HG03432 (cell line): ENCODE results near the gene APOC4.
"Not testable (repeated sequence)": the region's sequence is repeated elsewhere in the genome, so short reads cannot be mapped to it uniquely, and the experiment has no call there.

Experiments
- ATAC-seq: cut with Tn5 transposase; IDR thresholded peaks from one replicate; pipeline ENCODE4 v1.9.1; 2021; ENCODE audit warnings: mild to moderate bottlenecking, moderate library complexity; ENCODE audit not compliant: unreplicated experiment

APOC4 gene

DNA sequence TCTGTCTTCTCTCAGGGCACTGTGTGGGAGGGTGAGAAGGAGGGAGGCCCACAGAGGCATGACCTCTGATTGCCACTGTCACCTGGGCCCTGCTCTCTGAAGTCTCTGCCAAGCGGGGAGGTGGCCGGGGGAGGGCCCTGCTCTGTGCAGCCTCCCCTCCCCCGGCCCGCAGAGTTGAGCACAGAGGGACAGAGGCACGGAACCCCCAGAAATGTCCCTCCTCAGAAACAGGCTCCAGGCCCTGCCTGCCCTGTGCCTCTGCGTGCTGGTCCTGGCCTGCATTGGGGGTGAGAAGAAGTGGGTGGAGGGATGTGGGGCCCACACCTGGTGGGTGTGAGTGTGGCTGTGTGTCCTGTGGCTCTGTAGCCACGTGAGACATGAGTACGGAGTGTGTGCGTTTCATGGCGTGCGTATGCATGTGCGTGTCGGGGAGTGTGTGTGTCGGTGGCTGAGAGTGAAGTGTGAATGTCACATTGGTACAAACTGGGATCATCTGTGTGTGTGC, at the start of gene APOC4:
Gene APOC4, plus strand, starts transcription at position 171 of the 505 bp plus-strand sequence. Its CDS starts 41 bp downstream, at position 212.
- no peak for ATAC-seq

DNA sequence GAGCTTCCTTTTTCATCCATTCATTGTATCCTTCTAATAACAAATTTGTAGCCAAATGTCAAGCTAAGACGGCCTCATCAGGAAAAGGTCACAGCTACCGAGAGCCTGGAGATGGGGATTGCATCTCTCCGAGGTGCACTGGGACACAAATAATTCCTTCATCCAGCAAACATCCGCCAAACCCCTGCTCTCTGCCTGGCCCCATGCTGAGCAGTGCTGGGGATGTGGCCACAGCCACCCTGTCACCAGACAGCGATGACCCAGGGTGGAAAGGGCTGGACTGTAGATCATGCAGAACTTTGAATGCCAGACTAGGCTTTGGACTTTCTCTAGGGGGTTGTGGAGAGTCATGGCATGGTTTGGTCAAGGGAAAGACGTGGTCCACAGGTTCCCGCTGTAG, 49.1 kb upstream of the APOC4 start:
- ATAC-seq: no peak

- ATAC-seq: no peak
Observed at GRCh38 chr19:44893332-44894051, 48.5 kb upstream of the APOC4 start.

DNA sequence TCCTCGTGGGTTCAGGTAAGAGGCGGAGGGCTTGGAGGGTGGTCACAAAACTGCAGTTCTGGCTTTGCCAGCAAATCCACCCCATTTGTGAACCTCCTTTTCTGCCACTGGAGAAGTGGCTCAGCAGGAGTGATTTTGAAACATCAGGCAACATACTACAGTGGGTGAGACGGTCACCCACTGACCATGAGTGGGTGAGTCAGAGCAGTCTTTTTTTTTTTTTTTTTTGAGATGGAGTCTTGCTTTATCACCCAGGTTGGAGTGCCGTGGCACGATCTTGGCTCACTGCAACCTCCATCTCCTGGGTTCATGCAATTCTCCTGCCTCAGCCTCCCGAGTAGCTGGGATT, 48.0 kb upstream of the APOC4 start:
- ATAC-seq: no peak

DNA sequence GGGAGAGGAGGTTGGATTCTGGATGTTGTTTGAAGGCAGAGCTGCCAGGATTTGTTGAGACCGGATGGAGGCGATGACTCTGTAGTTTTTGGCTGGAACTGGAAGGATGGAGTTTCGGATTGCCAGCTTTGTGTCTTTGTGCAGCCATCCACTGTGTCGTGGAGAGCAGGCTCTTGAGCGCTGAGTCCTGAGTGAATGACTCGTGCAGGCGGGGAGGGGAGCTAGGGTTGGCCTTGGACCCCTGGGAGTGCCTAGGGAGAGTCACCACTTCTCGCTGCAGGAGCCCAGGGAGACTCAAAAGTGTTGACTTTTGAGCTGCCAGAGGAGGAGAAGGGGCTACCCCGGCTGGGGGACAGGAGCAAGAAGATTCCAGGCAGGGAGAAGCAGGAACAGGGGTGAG, 47.1 kb upstream of the APOC4 start:
- no peak for ATAC-seq

DNA sequence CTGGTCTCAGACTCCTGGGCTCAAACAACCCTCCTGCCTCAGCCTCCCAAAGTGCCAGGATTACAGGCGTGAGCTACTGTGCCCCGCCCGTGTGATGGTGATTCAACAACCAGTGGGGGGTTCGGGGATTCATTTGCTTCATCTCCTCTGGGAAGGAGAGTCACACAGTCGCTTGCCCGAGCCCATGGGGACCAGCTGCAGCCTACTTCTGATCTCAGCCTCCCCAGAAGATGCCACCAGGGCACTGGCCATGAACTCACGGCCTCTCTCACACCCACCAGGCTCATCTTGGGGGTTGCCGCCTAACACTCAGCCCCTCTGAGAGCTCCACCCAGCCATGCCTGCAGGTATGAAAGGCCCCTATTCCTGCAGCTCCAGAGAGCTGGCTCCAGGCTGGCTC, 44.2 kb upstream of the APOC4 start:
- no peak for ATAC-seq

GRCh38 chr19:44900328-44901244, 41.5 kb upstream of the APOC4 start:
- no peak for ATAC-seq

DNA sequence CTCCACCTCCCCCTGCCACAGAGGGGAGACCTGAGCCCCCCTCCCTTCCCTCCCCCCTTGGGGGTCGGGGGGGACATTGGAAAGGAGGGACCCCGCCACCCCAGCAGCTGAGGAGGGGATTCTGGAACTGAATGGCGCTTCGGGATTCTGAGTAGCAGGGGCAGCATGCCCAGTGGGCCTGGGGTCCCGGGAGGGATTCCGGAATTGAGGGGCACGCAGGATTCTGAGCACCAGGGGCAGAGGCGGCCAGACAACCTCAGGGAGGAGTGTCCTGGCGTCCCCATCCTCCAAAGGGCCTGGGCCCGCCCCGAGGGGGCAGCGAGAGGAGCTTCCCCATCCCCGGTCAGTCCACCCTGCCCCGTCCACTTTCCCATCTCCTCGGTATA, 38.8 kb upstream of the APOC4 start:
- ATAC-seq: no peak

- no peak for ATAC-seq
Observed at GRCh38 chr19:44903602-44904425, 38.2 kb upstream of the APOC4 start.

DNA sequence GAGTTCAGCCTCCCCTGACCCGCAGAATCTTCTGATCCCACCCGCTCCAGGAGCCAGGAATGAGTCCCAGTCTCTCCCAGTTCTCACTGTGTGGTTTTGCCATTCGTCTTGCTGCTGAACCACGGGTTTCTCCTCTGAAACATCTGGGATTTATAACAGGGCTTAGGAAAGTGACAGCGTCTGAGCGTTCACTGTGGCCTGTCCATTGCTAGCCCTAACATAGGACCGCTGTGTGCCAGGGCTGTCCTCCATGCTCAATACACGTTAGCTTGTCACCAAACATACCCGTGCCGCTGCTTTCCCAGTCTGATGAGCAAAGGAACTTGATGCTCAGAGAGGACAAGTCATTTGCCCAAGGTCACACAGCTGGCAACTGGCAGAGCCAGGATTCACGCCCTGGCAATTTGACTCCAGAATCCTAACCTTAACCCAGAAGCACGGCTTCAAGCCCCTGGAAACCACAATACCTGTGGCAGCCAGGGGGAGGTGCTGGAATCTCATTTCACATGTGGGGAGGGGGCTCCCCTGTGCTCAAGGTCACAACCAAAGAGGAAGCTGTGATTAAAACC, 37.5 kb upstream of the APOC4 start:
- ATAC-seq: no peak

DNA sequence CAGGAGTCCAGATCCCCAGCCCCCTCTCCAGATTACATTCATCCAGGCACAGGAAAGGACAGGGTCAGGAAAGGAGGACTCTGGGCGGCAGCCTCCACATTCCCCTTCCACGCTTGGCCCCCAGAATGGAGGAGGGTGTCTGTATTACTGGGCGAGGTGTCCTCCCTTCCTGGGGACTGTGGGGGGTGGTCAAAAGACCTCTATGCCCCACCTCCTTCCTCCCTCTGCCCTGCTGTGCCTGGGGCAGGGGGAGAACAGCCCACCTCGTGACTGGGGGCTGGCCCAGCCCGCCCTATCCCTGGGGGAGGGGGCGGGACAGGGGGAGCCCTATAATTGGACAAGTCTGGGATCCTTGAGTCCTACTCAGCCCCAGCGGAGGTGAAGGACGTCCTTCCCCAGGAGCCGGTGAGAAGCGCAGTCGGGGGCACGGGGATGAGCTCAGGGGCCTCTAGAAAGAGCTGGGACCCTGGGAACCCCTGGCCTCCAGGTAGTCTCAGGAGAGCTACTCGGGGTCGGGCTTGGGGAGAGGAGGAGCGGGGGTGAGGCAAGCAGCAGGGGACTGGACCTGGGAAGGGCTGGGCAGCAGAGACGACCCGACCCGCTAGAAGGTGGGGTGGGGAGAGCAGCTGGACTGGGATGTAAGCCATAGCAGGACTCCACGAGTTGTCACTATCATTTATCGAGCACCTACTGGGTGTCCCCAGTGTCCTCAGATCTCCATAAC, 36.4 kb upstream of the APOC4 start, which contains the start of gene APOE:
Gene APOE, plus strand, starts transcription at position 360 of the 724 bp plus-strand sequence. CDS start 829 bp downstream, outside the sequence.
- no peak for ATAC-seq

- ATAC-seq: no peak
Observed at GRCh38 chr19:44907613-44908012, 34.4 kb upstream of the APOC4 start.

GRCh38 chr19:44908074-44908835, 33.8 kb upstream of the APOC4 start:
- no peak for ATAC-seq

DNA sequence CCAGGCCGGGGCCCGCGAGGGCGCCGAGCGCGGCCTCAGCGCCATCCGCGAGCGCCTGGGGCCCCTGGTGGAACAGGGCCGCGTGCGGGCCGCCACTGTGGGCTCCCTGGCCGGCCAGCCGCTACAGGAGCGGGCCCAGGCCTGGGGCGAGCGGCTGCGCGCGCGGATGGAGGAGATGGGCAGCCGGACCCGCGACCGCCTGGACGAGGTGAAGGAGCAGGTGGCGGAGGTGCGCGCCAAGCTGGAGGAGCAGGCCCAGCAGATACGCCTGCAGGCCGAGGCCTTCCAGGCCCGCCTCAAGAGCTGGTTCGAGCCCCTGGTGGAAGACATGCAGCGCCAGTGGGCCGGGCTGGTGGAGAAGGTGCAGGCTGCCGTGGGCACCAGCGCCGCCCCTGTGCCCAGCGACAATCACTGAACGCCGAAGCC, 33.2 kb upstream of the APOC4 start:
- ATAC-seq: no peak

DNA sequence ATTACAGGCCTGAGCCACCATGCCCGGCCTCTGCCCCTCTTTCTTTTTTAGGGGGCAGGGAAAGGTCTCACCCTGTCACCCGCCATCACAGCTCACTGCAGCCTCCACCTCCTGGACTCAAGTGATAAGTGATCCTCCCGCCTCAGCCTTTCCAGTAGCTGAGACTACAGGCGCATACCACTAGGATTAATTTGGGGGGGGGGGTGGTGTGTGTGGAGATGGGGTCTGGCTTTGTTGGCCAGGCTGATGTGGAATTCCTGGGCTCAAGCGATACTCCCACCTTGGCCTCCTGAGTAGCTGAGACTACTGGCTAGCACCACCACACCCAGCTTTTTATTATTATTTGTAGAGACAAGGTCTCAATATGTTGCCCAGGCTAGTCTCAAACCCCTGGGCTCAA, 32.3 kb upstream of the APOC4 start:
- ATAC-seq: no peak

GRCh38 chr19:44911896-44912295, 30.1 kb upstream of the APOC4 start:
- ATAC-seq: not testable (repeated sequence)

GRCh38 chr19:44912854-44913253, 29.2 kb upstream of the APOC4 start:
- ATAC-seq: no peak

DNA sequence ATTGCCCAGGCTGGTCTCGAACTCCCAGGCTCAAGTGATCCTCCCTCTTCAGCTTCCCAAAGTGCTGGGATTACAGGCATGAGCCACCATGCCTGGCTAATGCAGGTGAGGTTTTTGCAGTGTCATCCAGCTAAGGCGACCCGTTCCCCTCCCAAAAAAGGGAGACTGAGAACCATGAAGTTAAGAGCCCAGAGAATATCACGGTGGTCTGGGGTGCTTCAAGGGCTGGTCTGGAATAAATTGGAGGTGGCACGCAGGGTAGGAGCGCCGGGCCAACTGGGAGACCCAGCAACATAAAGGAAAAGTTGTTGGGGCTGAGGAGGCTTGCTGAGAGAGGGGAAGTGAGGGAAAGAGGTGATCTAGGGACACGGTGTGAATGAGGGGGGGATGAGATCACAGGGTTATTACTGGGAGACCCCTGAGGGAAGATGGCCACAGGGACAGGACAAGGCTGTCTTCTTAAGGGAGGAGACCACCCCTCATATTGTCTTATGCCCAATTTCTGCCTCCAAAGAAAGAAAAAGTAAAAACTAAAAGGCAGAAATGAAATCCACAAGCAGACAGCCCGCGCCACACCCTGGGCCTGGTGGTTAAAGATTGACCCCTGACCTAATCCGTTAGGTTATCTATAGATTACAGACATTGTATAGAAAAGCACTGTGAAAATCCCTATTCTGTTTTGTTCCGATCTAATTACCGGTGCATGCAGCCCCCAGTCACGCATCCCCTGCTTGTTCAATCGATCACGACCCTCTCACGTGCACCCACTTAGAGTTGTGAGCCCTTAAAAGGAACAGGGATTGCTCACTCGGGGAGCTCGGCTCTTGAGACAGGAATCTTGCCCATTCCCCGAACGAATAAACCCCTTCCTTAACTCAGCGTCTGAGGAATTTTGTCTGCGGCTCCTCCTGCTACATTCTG, 28.3 kb upstream of the APOC4 start:
- not testable (repeated sequence) for ATAC-seq
